ENCODE results near the gene RYR1. TPM values are rescaled to one million over a fixed set of nuclear protein-coding genes. Genes with fewer than 3 reads are reported as not detected.

The RYR1 gene
- total and polyA plus RNA-seq, 10 of the 15 experiments (the other 5 are each of a cell fraction or from before 2014, with no cell fraction given): under 0.01 to 0.32 (median 0.07) TPM; not detected in 1

GRCh38 chr19:38517321-38517720 is 83.8 kb downstream of the RYR1 start:
- H3K36me3 ChIP-seq (ENCODE audit: control insufficient read depth in 2 of 2, insufficient read depth in 2 of 2, low read length in 1 of 2): no peaks in the 10 kb centered on the region
- FAIRE-seq: no peak
- H3K4me2 ChIP-seq (ENCODE audit: control insufficient read depth, insufficient read depth): no peak overlapping the region
- no peak for ATAC-seq
- no peaks in the 10 kb centered on the region for H3K27me3 ChIP-seq (replicated peaks in 1 of 2; ENCODE audit: control insufficient read depth in 2 of 2, insufficient read depth in 2 of 2, low read length in 1 of 2)
- WGBS (ENCODE audit: insufficient coverage, insufficient replicate concordance, low lambda C conversion rate, missing lambda C conversion rate): 56% methylated on average over 19 of the region's 21 CpGs
- H4K20me1 ChIP-seq (ENCODE audit: control insufficient read depth, insufficient read depth): no peaks in the 10 kb centered on the region
- in situ Hi-C loops (cut with MboI): no loop called here
- H3K27ac ChIP-seq (ENCODE audit: control insufficient read depth, insufficient read depth): no peak overlapping the region
- no peaks in the 10 kb centered on the region for H3K9me3 ChIP-seq (replicated peaks; ENCODE audit: control insufficient read depth, insufficient read depth, low read length)
- ChIA-PET CTCF (interaction anchor here (1.0 to 2.4 kb wide), 2 partner anchors 114 to 413 kb away, joined by 3 to 19 read pairs; partner anchors contain the start of genes FAM98C, MRPS12 and SARS2), RAD21 (ENCODE audit: unreplicated experiment) (interaction anchor here (1.1 kb wide), 1 partner anchor 115 kb away, joined by 3 read pairs; the partner anchor contains the start of gene FAM98C), SMC1A (ENCODE audit: uncharacterized antibody, unreplicated experiment) (interaction anchor here (1.2 kb wide), 1 partner anchor 356 kb away, joined by 3 read pairs; no protein-coding TSS in a partner anchor), POLR2A (interaction anchor here (0.6 kb wide), 1 partner anchor 120 kb away, joined by 5 read pairs; no protein-coding TSS in a partner anchor)
- no TSS peak for BruUV-seq (replicated peaks)
- H3K4me3 ChIP-seq: no peak overlapping the region
- H3K9ac ChIP-seq (ENCODE audit: control insufficient read depth, insufficient read depth, low read length): no peak overlapping the region
- peaks cover 6% of the 10 kb centered on the region for H3K4me1 ChIP-seq (ENCODE audit: control insufficient read depth, insufficient read depth, low read length)
- DNase-seq (ENCODE audit: low read depth, low spot score): no peak
- intact Hi-C loops (cut with micrococcal nuclease; ENCODE audit: unreplicated experiment): loop anchor here (10.0 kb wide), 1 partner anchor 217 kb away; no protein-coding TSS in a partner anchor
- no peak overlapping the region for H2AFZ ChIP-seq (ENCODE audit: control insufficient read depth, low read depth, low read length)
- H3K79me2 ChIP-seq (ENCODE audit: control insufficient read depth, insufficient read depth, low read length): no peaks in the 10 kb centered on the region
- TF ChIP-seq BHLHE40 (IDR thresholded peaks at IDR 0.05; ENCODE audit: borderline replicate concordance in 1 of 2, low read depth in 2 of 2, low read length in 1 of 2) (no peak), BCL11A (IDR thresholded peaks at IDR 0.05; ENCODE audit: low read depth, low read length) (no peak), TARDBP (IDR thresholded peaks at IDR 0.05; ENCODE audit: borderline replicate concordance) (no peak), CREM (IDR thresholded peaks at IDR 0.05; ENCODE audit: low read depth) (no peak), CBFB (IDR thresholded peaks at IDR 0.05; ENCODE audit: low read depth) (no peak), NFYA (IDR thresholded peaks at IDR 0.05; ENCODE audit: borderline replicate concordance, low read depth, low read length) (no peak), E2F8 (IDR thresholded peaks at IDR 0.05; ENCODE audit: low read depth, partially characterized antibody) (no peak), NFYB (IDR thresholded peaks at IDR 0.05; ENCODE audit: insufficient read depth, low read depth, low read length) (no peak), ELK1 (IDR thresholded peaks at IDR 0.05; ENCODE audit: low read depth, low read length) (no peak), ZNF384 (IDR thresholded peaks at IDR 0.05; ENCODE audit: borderline replicate concordance, low read depth, low read length) (no peak), CTCF (IDR thresholded peaks at IDR 0.05 in 2 of 3, conservative IDR thresholded peaks at IDR 0.05 in 1 of 3; ENCODE audit: control insufficient read depth in 2 of 3, extremely low read depth in 1 of 3, insufficient read depth in 1 of 3, low read depth in 3 of 3, low read length in 3 of 3) (no peak), EP300 (IDR thresholded peaks at IDR 0.05; ENCODE audit: borderline replicate concordance in 1 of 2, control insufficient read depth in 1 of 2, low read depth in 2 of 2, low read length in 2 of 2) (no peak), SKIL (IDR thresholded peaks at IDR 0.05; ENCODE audit: low read depth, poor library complexity, severe bottlenecking) (no peak), RBBP5 (conservative IDR thresholded peaks at IDR 0.05) (no peak), MTA2 (IDR thresholded peaks at IDR 0.05; ENCODE audit: low read depth) (no peak), CHD1 (IDR thresholded peaks at IDR 0.05; ENCODE audit: low read depth, low read length) (no peak)
